Effector memory CD8-positive, alpha-beta T cell (primary cell): ENCODE results near the gene NTF4.
"Not testable (repeated sequence)": the region's sequence is repeated elsewhere in the genome, so short reads cannot be mapped to it uniquely, and the experiment has no call there.

Experiments used
- ATAC-seq: fragments of 150-1000 bp; cut with Tn5 transposase; replicated peaks from 2 replicates; pipeline ENCODE4 v1.10.0; 2021; ENCODE audit warnings: mild to moderate bottlenecking, moderate library complexity
- DNase-seq, 3 experiments: peaks; one replicate each; pipeline ENCODE4 v3.0.0; 2021
- H3K27ac Mint-ChIP-seq, 2 donors: one replicate each; pipeline ENCODE4 v1.8.0; 2022; ENCODE audit warnings: mild to moderate bottlenecking in 2 of 2, mixed read lengths in 2 of 2, moderate library complexity in 2 of 2
- H3K27me3 Mint-ChIP-seq, 2 donors: one replicate each; pipeline ENCODE4 v1.8.0; 2022; ENCODE audit warnings: mixed read lengths in 2 of 2
- H3K36me3 Mint-ChIP-seq: one replicate; pipeline ENCODE4 v1.8.0; 2022; ENCODE audit warnings: mild to moderate bottlenecking, moderate library complexity, mixed read lengths; ENCODE audit not compliant: insufficient read depth
- H3K4me1 Mint-ChIP-seq, 2 donors: one replicate each; pipeline ENCODE4 v1.8.0; 2022; ENCODE audit warnings: low read depth in 2 of 2, mixed read lengths in 2 of 2
- H3K4me3 Mint-ChIP-seq, 2 donors: one replicate each; pipeline ENCODE4 v1.8.0; 2022; ENCODE audit warnings: mild to moderate bottlenecking in 2 of 2, mixed read lengths in 2 of 2, moderate library complexity in 2 of 2
- H3K9me3 Mint-ChIP-seq, 2 donors: one replicate each; pipeline ENCODE4 v1.8.0; 2022; ENCODE audit warnings: mixed read lengths in 2 of 2

NTF4 gene

DNA sequence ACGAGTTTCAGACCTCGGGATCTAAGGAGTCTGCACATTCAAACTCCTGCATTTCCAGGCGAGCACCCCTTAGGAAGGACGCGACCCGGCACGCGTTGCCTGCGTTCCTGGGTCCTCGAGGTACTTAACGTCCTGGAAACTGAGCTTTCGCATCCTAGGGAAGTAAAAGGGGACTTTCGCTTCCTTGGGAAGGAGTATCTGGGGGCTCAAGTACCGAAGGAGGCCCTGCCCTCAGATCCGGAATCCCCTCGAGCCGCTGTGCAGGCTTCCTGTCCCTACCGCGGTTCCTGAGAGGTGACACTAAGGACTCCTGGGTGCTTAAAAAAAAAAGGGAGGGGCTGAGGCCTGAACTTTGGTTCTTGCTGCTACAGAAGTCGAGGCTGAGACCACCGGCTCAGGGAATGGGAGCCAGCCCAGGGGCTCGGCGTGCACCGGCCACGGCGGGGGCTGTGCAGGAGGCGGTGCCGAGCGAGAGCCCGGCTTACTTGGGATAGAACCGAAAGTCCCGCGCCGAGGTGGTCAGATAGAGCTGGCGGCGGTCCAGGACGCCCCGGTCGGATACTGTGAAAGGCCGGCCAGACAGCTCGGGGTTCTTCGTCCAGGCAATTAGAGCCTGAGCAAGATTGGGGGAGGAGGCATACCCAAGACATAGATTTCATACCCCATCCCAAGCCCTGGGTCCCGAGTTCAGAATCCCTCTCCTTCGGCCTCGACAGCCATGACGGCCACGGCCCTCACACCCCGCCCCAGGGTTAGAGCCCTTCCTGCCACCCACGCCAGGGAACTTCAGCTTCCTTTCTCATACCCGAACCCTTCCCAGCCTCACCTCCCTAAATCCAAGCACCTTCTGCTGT lies 46.0 kb downstream of the NTF4 start:
- Mint-ChIP-seq H3K4me3 (peak overlapping the region; percentile 93 to 94), H3K27ac (peak overlapping the region; percentile 89 to 90), H3K4me1 (peaks cover 11 to 19% of the 10 kb centered on the region in 2 donors)
- not testable (repeated sequence) for H3K9me3 Mint-ChIP-seq, H3K36me3 Mint-ChIP-seq, DNase-seq, H3K27me3 Mint-ChIP-seq
- peak; percentile 25 for ATAC-seq

DNA sequence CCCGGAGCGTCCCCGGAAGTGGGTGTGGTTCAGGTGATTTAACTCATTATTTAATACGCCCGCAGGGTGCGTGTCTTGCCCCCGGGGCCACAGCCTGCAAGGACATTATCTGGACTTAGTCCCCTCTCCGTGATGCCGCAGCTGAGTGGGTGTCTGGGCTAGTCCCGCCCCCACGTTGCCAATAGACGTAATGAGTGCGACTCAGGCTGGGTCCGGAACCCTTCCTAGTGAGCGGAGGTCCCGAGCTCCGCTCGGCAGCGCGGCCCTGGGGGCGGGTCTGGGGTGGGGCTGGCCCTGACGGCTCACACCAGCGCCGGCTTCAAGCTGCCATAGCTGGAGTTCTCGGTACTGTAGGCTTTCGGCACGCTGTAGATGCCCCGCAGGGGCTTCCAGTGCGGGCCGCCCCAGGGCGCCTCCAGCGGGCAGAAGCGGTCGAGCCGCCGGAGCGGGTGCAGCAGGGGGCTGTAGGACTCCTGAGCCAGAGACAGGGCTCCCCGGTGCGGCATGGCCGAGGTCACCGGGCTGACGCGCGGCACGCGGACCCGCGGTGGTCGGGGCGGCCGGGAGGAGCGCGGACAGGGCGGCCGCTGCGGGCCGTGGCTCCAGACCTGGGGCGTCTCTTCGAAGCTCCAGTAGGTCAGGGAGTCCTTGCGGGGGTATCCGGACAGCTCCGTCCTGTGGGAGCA lies 46.8 kb downstream of the NTF4 start:
- peaks cover 4% of the 10 kb centered on the region for H3K36me3 Mint-ChIP-seq

DNA sequence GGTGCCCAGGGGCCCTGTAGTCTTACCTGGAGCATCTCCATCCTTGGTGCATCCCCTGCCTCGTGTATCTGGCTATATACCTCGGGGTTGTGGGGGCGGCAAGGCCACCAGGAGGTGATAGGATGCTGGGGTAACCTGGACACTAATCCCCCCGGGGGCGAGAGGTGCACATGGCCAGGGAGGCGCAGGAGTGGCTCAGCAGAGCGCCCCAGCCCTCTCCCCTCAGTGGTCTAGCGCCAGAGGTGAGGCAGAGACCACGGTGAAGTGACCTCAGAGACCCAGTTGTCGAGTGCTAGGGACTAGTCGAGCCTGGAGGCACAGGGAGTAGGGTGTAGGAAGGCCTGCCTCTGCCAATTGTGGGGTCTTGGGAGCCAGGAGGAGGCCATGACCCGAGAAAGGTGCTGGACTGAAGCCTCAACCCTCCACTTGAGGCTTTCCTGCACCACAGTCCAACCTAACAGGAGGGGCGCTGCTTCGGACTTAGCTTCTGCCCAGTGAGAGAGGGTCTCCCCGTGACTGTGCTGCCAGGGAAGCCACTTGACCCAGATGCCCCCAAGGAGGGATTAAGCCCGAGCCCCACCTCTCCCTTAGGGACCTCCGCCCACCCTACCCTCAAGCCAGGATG lies 47.5 kb downstream of the NTF4 start, which contains the start of gene LHB:
Gene LHB, minus strand, starts transcription at position 51 of the 625 bp plus-strand sequence. Its CDS starts 10 bp downstream, at position 41.
- Mint-ChIP-seq H3K27ac (peak within 1 kb of the TSS in 1 of 2 donors; percentile 58), H3K4me1 (peaks cover 11 to 19% of the 10 kb centered on the region in 2 donors), H3K36me3 (peaks cover 4% of the 10 kb centered on the region), H3K27me3 (peaks cover 0 to 8% of the 10 kb centered on the region in 2 donors), H3K9me3 (no peaks in the 10 kb centered on the region), H3K4me3 (peak within 1 kb of the TSS; percentile 93 to 94)
- DNase-seq (no peak), ATAC-seq (no peak)

More for the DNA sequence above, 46.8 kb downstream of the NTF4 start:
- ATAC-seq (peak; percentile 82), DNase-seq (peak; percentile 68 to 74 (median 71))
- Mint-ChIP-seq H3K4me3 (peak overlapping the region; percentile 93 to 94), H3K9me3 (no peaks in the 10 kb centered on the region), H3K27me3 (peaks cover 0 to 8% of the 10 kb centered on the region in 2 donors), H3K4me1 (peaks cover 11 to 19% of the 10 kb centered on the region in 2 donors), H3K27ac (no peak overlapping the region)

DNA sequence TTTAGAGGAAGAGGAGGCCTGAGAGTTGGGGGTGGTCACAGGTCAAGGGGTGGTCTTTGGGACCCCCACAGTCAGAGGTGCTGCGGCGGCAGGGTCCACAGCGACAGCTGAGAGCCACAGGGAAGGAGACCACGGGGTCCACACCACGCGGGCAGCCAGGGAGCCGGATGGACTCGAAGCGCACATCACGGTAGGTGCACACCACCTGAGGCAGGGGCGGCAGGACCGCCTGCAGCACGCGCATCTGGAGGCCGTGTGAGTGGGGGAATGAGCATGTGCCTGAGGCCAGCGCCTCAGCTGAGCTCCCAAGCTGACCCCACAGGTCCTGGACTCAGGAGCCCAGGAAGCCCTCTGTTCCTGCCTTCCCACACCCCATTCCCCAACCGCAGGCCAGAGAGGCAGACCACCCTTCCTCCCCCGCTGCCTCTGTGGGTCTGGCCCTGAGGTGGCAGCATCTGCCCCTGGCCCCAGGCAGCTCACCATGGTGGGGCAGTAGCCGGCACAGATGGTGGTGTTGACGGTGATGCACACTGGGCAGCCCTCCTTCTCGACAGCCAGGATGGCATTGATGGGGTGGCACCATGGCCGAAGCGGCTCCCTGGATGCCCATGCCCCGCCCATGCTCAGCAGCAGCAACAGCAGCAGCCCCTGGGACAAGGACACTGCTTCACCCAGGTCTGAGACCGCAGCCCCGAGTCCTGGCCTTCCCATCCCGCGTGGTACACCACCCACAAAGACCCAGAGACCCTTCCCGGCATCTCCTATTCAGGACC lies 48.4 kb downstream of the NTF4 start:
- no peak for ATAC-seq
- H3K27me3 Mint-ChIP-seq = peaks cover 0 to 8% of the 10 kb centered on the region in 2 donors
- H3K4me1 Mint-ChIP-seq = peaks cover 10 to 16% of the 10 kb centered on the region in 2 donors
- H3K9me3 Mint-ChIP-seq = no peaks in the 10 kb centered on the region
- peaks cover 4% of the 10 kb centered on the region for H3K36me3 Mint-ChIP-seq
- peak overlapping the region in 1 of 2 donors; percentile 58 for H3K27ac Mint-ChIP-seq
- DNase-seq = no peak
- no peak overlapping the region for H3K4me3 Mint-ChIP-seq

- H3K27ac Mint-ChIP-seq = no peak overlapping the region
- ATAC-seq (no peak), DNase-seq (no peak)
- peaks cover 8 to 12% of the 10 kb centered on the region in 2 donors for H3K4me1 Mint-ChIP-seq
- H3K4me3 Mint-ChIP-seq = no peak overlapping the region
- peaks cover 14% of the 10 kb centered on the region for H3K36me3 Mint-ChIP-seq
- H3K9me3 Mint-ChIP-seq = no peaks in the 10 kb centered on the region
- H3K27me3 Mint-ChIP-seq = peaks cover 0 to 8% of the 10 kb centered on the region in 2 donors
These were observed 49.8 kb downstream of the NTF4 start for GRCh38 chr19:49014870-49015255.

- Mint-ChIP-seq H3K9me3 (no peaks in the 10 kb centered on the region), H3K36me3 (peaks cover 16% of the 10 kb centered on the region), H3K27me3 (peaks cover 0 to 5% of the 10 kb centered on the region in 2 donors), H3K4me3 (no peak overlapping the region), H3K27ac (peak overlapping the region in 1 of 2 donors; percentile 62), H3K4me1 (peaks cover 7 to 8% of the 10 kb centered on the region in 2 donors)
- ATAC-seq (no peak), DNase-seq (no peak)
These were observed 50.3 kb downstream of the NTF4 start for GRCh38 chr19:49014123-49014869.

DNA sequence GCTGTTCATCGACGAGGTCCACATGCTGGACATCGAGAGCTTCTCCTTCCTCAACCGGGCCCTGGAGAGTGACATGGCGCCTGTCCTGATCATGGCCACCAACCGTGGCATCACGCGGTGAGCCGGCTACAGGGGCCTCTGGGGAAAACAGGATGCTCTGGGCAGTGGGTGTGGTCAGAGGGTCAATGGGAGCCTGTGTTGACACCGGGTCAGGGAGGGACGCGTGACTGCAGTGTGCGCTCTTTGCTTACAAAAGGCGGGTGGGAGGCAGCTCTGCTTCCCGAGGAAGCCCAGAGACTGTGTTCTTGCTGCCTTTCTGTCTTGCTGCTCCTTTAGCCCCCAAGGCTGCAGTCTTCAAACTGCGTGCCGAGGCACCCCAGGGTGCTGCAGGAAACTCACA lies 53.4 kb downstream of the NTF4 start:
- H3K4me3 Mint-ChIP-seq = no peak overlapping the region

More for the DNA sequence above, 53.4 kb downstream of the NTF4 start:
- Mint-ChIP-seq H3K27me3 (no peaks in the 10 kb centered on the region), H3K4me1 (no peaks in the 10 kb centered on the region), H3K36me3 (peaks cover 15% of the 10 kb centered on the region), H3K27ac (no peak overlapping the region), H3K9me3 (no peaks in the 10 kb centered on the region)
- ATAC-seq = no peak
- no peak for DNase-seq
